Neuronal stem cell (in vitro differentiated cells): ENCODE results near the gene SGSM2.

Experiments
- DNase-seq: peaks from one replicate; pipeline ENCODE4 v3.0.0-alpha.2; 2013; ENCODE audit warnings: low spot score
- H2AFZ ChIP-seq: one replicate; pipeline ENCODE4 v1.6.1; 2013; ENCODE audit warnings: mild to moderate bottlenecking, low read length, inconsistent platforms
- H2AK5ac ChIP-seq: 2 replicates; pipeline ENCODE4 v1.6.1; 2013; ENCODE audit warnings: low read depth, mild to moderate bottlenecking, inconsistent platforms, low read length, moderate library complexity, mixed read lengths
- H2BK120ac ChIP-seq: 2 replicates; pipeline ENCODE4 v1.6.1; 2013; ENCODE audit warnings: low read depth, mild to moderate bottlenecking, inconsistent platforms, low read length, moderate library complexity, mixed read lengths
- H2BK12ac ChIP-seq: one replicate; pipeline ENCODE4 v1.6.1; 2013; ENCODE audit warnings: low read length, inconsistent platforms
- H2BK15ac ChIP-seq: 2 replicates; pipeline ENCODE4 v1.6.1; 2013; ENCODE audit warnings: mild to moderate bottlenecking, low read length, inconsistent platforms, mixed read lengths
- H2BK5ac ChIP-seq: one replicate; pipeline ENCODE4 v1.6.1; 2013; ENCODE audit warnings: inconsistent platforms, mild to moderate bottlenecking, low read length, moderate library complexity
- H3K14ac ChIP-seq: one replicate; pipeline ENCODE4 v1.6.1; 2013; ENCODE audit warnings: low read length, inconsistent platforms
- H3K18ac ChIP-seq: 2 replicates; pipeline ENCODE4 v1.6.1; 2013; ENCODE audit warnings: low read length, inconsistent platforms
- H3K23ac ChIP-seq: 2 replicates; pipeline ENCODE4 v1.6.1; 2013; ENCODE audit warnings: low read depth, mild to moderate bottlenecking, mixed read lengths, low read length, inconsistent platforms; ENCODE audit not compliant: poor library complexity
- H3K27ac ChIP-seq: replicated peaks from 3 replicates; pipeline ENCODE4 v1.5.1; 2013; ENCODE audit warnings: low read length, inconsistent platforms
- H3K27me3 ChIP-seq, 3 experiments: 2 replicates each; pipeline ENCODE4 v1.6.1; 2013; ENCODE audit warnings: low read length in 3 of 3, mild to moderate bottlenecking in 2 of 3, inconsistent platforms in 1 of 3, low read depth in 1 of 3, mixed read lengths in 1 of 3, moderate library complexity in 1 of 3; ENCODE audit not compliant: control insufficient read depth in 3 of 3, insufficient read depth in 3 of 3
- H3K36me3 ChIP-seq, 2 donors: replicated peaks in 1 of 2; 2 replicates each; pipeline ENCODE4 v1.6.1; 2013; ENCODE audit warnings: low read length in 2 of 2; ENCODE audit not compliant: control insufficient read depth in 2 of 2, insufficient read depth in 2 of 2
- H3K4ac ChIP-seq: 2 replicates; pipeline ENCODE4 v1.6.1; 2013; ENCODE audit warnings: inconsistent platforms, mild to moderate bottlenecking, low read length, moderate library complexity
- H3K4me1 ChIP-seq, 2 donors: 1 replicate in 1 of 2; 2 replicates in 1 of 2; pipeline ENCODE4 v1.6.1; 2013; ENCODE audit warnings: low read length in 2 of 2, low read depth in 1 of 2; ENCODE audit not compliant: control insufficient read depth in 2 of 2, insufficient read depth in 1 of 2
- H3K4me2 ChIP-seq: one replicate; pipeline ENCODE4 v1.6.1; 2013; ENCODE audit warnings: mild to moderate bottlenecking, low read length, inconsistent platforms; ENCODE audit not compliant: insufficient read depth, poor library complexity, severe bottlenecking
- H3K4me3 ChIP-seq, 2 donors: 2 replicates each; pipeline ENCODE4 v1.5.1; 2013; ENCODE audit warnings: low read length in 2 of 2, mild to moderate bottlenecking in 2 of 2, inconsistent platforms in 1 of 2, moderate library complexity in 1 of 2
- H3K79me1 ChIP-seq: one replicate; pipeline ENCODE4 v1.6.1; 2013; ENCODE audit warnings: low read depth, mild to moderate bottlenecking, inconsistent platforms, low read length, moderate library complexity
- H3K9ac ChIP-seq: one replicate; pipeline ENCODE4 v1.6.1; 2013; ENCODE audit warnings: mild to moderate bottlenecking, low read depth, low read length, inconsistent platforms; ENCODE audit not compliant: poor library complexity
- H3K9me3 ChIP-seq, 2 donors: replicated peaks in 1 of 2; 2 replicates each; pipeline versions ENCODE3 to v1.6.1; 2013; ENCODE audit warnings: low read length in 2 of 2, mild to moderate bottlenecking in 2 of 2, inconsistent platforms in 1 of 2, low read depth in 1 of 2, mixed read lengths in 1 of 2, moderate library complexity in 1 of 2; ENCODE audit not compliant: control insufficient read depth in 2 of 2, insufficient read depth in 1 of 2
- H4K8ac ChIP-seq: one replicate; pipeline ENCODE4 v1.6.1; 2013; ENCODE audit warnings: low read depth, mild to moderate bottlenecking, inconsistent platforms, low read length, moderate library complexity
- H4K91ac ChIP-seq: one replicate; pipeline ENCODE4 v1.6.1; 2013; ENCODE audit warnings: low read length, low read depth, mild to moderate bottlenecking, inconsistent platforms; ENCODE audit not compliant: poor library complexity
- WGBS, 2 donors: extraction: QIAGEN DNeasy Blood & Tissue Kit; methylation state at CpG; one replicate each; pipeline ENCODE4 v1.1.7; 2013; ENCODE audit warnings: missing lambda C conversion rate in 2 of 2, mixed read lengths in 1 of 2; ENCODE audit not compliant: insufficient read length in 2 of 2, insufficient replicate concordance in 1 of 2; ENCODE audit errors: extremely low coverage in 2 of 2; 5-methylcytosine and 5-hydroxymethylcytosine counted together

SGSM2 gene

GRCh38 chr17:2394775-2395201 lies 57.5 kb downstream of the SGSM2 start:
- Histone ChIP-seq H3K4me2 (no peak overlapping the region), H3K4me1 (peaks cover 44 to 67% of the 10 kb centered on the region in 2 donors), H3K36me3 (peaks cover 0 to 19% of the 10 kb centered on the region in 2 donors), H2BK120ac (no peak overlapping the region), H4K91ac (no peak overlapping the region), H3K4ac (no peak overlapping the region), H2BK15ac (peak overlapping the region; percentile 90), H2AK5ac (peak overlapping the region; percentile 82), H3K4me3 (no peak overlapping the region), H3K27ac (no peak overlapping the region), H3K14ac (no peak overlapping the region), H2BK12ac (peak overlapping the region; percentile 76), H2AFZ (no peak overlapping the region), H3K9me3 (no peaks in the 10 kb centered on the region), H3K27me3 (no peaks in the 10 kb centered on the region), H3K79me1 (peaks cover 22% of the 10 kb centered on the region), H2BK5ac (no peak overlapping the region), H3K23ac (peak overlapping the region; percentile 90), H3K9ac (no peak overlapping the region), H3K18ac (peak overlapping the region; percentile 90), H4K8ac (peak overlapping the region; percentile 29)
- no CpG with 5 or more reads among the region's 16 CpGs for WGBS, 2 donors
- no peak for DNase-seq

DNA sequence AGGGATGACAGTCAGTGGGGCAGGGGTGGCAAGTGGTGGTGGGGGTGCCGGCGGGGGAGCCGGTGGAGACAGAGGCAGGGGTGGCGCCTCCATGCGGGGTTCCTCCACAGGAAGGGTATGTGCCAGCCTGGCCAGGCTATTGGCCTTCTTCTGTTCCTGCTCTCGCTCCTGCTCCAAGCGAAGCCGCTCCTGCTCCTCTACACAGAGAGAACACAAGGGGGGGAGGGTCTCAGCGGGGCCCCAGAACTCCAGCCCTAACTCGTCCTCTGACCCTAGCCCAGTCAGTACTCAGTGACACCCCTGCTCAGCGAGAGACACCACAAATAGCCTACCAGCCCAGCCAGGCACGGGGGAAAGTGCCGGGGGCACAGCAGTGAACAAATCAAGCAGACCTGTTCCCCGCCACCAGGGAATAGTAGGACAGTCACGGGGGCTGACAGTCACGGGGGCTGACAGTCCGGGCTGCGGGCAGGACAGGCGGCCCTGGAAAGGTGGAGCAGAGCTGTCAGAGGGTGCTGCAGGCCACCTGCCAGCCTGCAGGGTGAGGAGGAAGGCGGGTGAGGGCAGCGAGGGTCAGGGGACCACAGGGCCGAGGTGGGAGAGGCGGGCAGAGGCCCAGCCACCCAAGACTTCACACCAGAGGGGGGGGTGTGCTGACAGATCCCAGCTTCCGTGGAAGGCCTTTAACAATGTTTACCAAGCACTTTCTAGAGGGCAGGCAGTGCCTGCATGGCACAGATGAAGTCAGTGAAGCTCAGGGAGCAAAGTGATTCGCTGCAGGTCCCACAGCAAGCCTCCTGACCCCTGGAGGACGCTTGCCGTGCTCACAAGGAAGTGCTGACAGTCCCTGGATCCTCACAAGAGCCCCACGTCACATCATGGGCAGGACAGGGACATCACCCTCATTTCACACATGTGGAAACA lies 58.2 kb downstream of the SGSM2 start:
- Histone ChIP-seq H3K23ac (peak overlapping the region; percentile 76), H3K9ac (peak overlapping the region; percentile 86), H3K14ac (no peak overlapping the region), H3K4me3 (peak overlapping the region in 1 of 2 donors; percentile 45), H3K36me3 (peaks cover 0 to 12% of the 10 kb centered on the region in 2 donors), H4K8ac (no peak overlapping the region), H3K27me3 (no peaks in the 10 kb centered on the region), H2AK5ac (peak overlapping the region; percentile 82), H2BK120ac (peak overlapping the region; percentile 22), H3K4me2 (no peak overlapping the region), H3K9me3 (no peaks in the 10 kb centered on the region), H3K27ac (no peak overlapping the region), H2BK5ac (peak overlapping the region; percentile 91), H2AFZ (no peak overlapping the region), H3K4me1 (peaks cover 41 to 71% of the 10 kb centered on the region in 2 donors), H2BK12ac (peak overlapping the region; percentile 80), H2BK15ac (peak overlapping the region; percentile 95), H3K18ac (peak overlapping the region; percentile 96), H3K79me1 (peaks cover 22% of the 10 kb centered on the region), H3K4ac (no peak overlapping the region), H4K91ac (no peak overlapping the region)
- no CpG with 5 or more reads among the region's 28 CpGs for WGBS, 2 donors
- no peak for DNase-seq

DNA sequence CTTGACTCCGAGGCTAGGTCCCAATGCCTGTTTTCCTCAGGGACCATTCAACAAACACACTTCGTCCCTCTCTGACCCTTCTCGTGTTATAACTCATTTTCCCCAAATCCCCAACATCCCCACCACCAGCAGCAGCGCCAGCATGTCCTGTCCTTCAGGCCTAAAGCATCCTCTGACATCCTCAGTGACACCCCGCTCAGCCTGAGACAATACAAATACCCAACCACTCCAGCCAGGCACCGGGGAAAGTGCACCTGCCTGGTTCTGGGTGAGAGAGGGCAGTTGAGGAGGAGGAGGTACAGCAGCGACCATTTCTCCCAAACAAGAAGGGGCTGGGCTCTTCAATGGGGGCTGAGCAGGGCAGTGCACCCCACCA lies 58.9 kb downstream of the SGSM2 start:
- H3K4me3 ChIP-seq, result peak overlapping the region; percentile 36 to 45
- H3K18ac ChIP-seq, result peak overlapping the region; percentile 96
- no peak overlapping the region for H3K14ac ChIP-seq
- peak overlapping the region; percentile 65 for H3K4me2 ChIP-seq
- H3K27me3 ChIP-seq, result no peaks in the 10 kb centered on the region
- peak overlapping the region; percentile 82 for H2AK5ac ChIP-seq
- H3K4me1 ChIP-seq, result peaks cover 41 to 71% of the 10 kb centered on the region in 2 donors
- peak overlapping the region; percentile 38 for H4K91ac ChIP-seq
- H3K23ac ChIP-seq, result peak overlapping the region; percentile 76
- peak overlapping the region; percentile 92 for H3K9ac ChIP-seq
- peaks cover 0 to 7% of the 10 kb centered on the region in 2 donors for H3K36me3 ChIP-seq
- peak overlapping the region; percentile 24 for H2BK12ac ChIP-seq
- H2AFZ ChIP-seq, result peak overlapping the region; percentile 82
- no CpG with 5 or more reads among the region's 7 CpGs for WGBS, 2 donors
- peak overlapping the region; percentile 81 for H3K4ac ChIP-seq
- no peak for DNase-seq
- H4K8ac ChIP-seq, result no peak overlapping the region
- peaks cover 20% of the 10 kb centered on the region for H3K79me1 ChIP-seq
- peak overlapping the region; percentile 91 for H2BK5ac ChIP-seq
- H3K9me3 ChIP-seq, result no peaks in the 10 kb centered on the region
- H2BK15ac ChIP-seq, result peak overlapping the region; percentile 89
- peak overlapping the region; percentile 95 for H2BK120ac ChIP-seq
- H3K27ac ChIP-seq, result peak overlapping the region; percentile 79
